SU-DHL-6 (cell line): ENCODE data around the gene MAML3.

Experiments
- H2AFZ ChIP-seq: fragments of 200-600 bp; sonication (generic); 2 replicates; pipeline ENCODE4 v1.6.1; 2014; ENCODE audit warnings: low read depth, mild to moderate bottlenecking, moderate library complexity, mixed read lengths, antibody characterized with exemption, low read length; ENCODE audit not compliant: severe bottlenecking
- H3F3A ChIP-seq: fragments of 200-600 bp; shearing (Covaris generic); 2 replicates; pipeline ENCODE4 v1.6.0; 2016; ENCODE audit warnings: antibody characterized with exemption, mild to moderate bottlenecking; ENCODE audit not compliant: insufficient read depth
- H3K27ac ChIP-seq: fragments of 200-600 bp; sonication (generic); 2 replicates; pipeline ENCODE4 v1.5.1; 2016; ENCODE audit warnings: low read depth, mild to moderate bottlenecking, low read length, moderate library complexity, mixed read lengths
- H3K27me3 ChIP-seq: fragments of 200-600 bp; sonication (generic), shearing (Covaris generic); 2 replicates; pipeline ENCODE4 v1.6.0; 2014; ENCODE audit warnings: mild to moderate bottlenecking, low read length
- H3K36me3 ChIP-seq: fragments of 200-600 bp; sonication (generic); 2 replicates; pipeline ENCODE4 v1.6.1; 2014; ENCODE audit warnings: mild to moderate bottlenecking, low read length, mixed read lengths
- H3K4me2 ChIP-seq: fragments of 300-600, 200-600 bp; shearing (Covaris generic), sonication (generic); 2 replicates; pipeline ENCODE4 v1.6.0; 2014; ENCODE audit warnings: low read length, low read depth, mild to moderate bottlenecking; ENCODE audit not compliant: poor library complexity, severe bottlenecking
- H3K4me3 ChIP-seq: fragments of 200-600 bp; sonication (generic); 2 replicates; pipeline ENCODE4 v1.5.1; 2014; ENCODE audit warnings: antibody characterized with exemption, low read length, mild to moderate bottlenecking, mixed read lengths; ENCODE audit not compliant: insufficient read depth, poor library complexity, severe bottlenecking
- H3K79me2 ChIP-seq: fragments of 200-600 bp; sonication (generic); 2 replicates; pipeline ENCODE4 v1.6.1; 2014; ENCODE audit warnings: mild to moderate bottlenecking, low read length, moderate library complexity; ENCODE audit not compliant: insufficient read depth
- H3K9ac ChIP-seq: fragments of 200-600 bp; sonication (generic); 2 replicates; pipeline ENCODE4 v1.7.0; 2014; ENCODE audit warnings: mild to moderate bottlenecking, low read length
- H3K9me2 ChIP-seq: fragments of 200-600 bp; sonication (generic); replicated peaks from 2 replicates; pipeline ENCODE4 v1.6.1; 2014; ENCODE audit warnings: low read length; ENCODE audit not compliant: insufficient read depth
- H3K9me3 ChIP-seq: fragments of 200-600 bp; sonication (generic); 2 replicates; pipeline ENCODE4 v1.6.1; 2014; ENCODE audit warnings: low read length, mixed read lengths; ENCODE audit not compliant: insufficient read depth
- H4K20me1 ChIP-seq: fragments of 200-600 bp; sonication (generic); 2 replicates; pipeline ENCODE4 v1.6.1; 2014; ENCODE audit warnings: low read depth, mild to moderate bottlenecking, antibody characterized with exemption, low read length, moderate library complexity, mixed read lengths
- EZH2phosphoT487 ChIP-seq: fragments of 200-600 bp; sonication (generic), shearing (Covaris generic); conservative IDR thresholded peaks from 2 replicates; pipeline ENCODE4 v1.6.1; 2018; ENCODE audit warnings: mild to moderate bottlenecking, antibody characterized with exemption, low read length, moderate library complexity, mixed read lengths
- TF ChIP-seq, protein P1 (sequence below): fragments of 200-600 bp; sonication (generic); IDR thresholded peaks from one replicate; pipeline ENCODE4 v1.5.1; 2017; ENCODE audit warnings: antibody characterized with exemption, mild to moderate bottlenecking, low read length, moderate library complexity; ENCODE audit not compliant: insufficient read depth, poor library complexity, severe bottlenecking

Gene MAML3

DNA sequence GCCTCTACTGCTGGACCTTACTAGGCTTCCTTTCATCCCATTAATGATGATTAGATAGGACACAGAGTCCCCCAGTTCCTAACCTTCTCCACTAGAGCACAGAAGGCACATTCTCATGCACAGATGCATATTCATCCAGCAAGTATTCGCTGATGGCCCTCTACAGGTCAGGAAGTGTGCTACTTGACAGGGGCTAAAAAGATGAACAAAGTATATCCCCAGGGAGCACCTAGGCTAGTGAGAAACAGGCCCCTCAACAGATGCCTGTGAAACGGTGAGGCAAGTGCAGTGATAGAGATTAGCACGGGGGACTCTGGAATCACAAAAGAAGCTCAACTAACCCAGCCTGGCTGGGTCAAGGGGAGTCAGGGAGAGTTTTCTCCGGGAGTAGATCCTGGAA is 392.5 kb downstream of the MAML3 start:
- H3K4me3 ChIP-seq = no peak overlapping the region
- H3K9me2 ChIP-seq = no peaks in the 10 kb centered on the region
- no peak overlapping the region for H3K27ac ChIP-seq
- no peaks in the 10 kb centered on the region for H3F3A ChIP-seq
- H3K9ac ChIP-seq = no peak overlapping the region
- H2AFZ ChIP-seq = no peak overlapping the region
- no peaks in the 10 kb centered on the region for H3K27me3 ChIP-seq
- H4K20me1 ChIP-seq = no peaks in the 10 kb centered on the region
- H3K4me2 ChIP-seq = no peak overlapping the region
- no peaks in the 10 kb centered on the region for H3K36me3 ChIP-seq
- TF ChIP-seq, protein P1, sequence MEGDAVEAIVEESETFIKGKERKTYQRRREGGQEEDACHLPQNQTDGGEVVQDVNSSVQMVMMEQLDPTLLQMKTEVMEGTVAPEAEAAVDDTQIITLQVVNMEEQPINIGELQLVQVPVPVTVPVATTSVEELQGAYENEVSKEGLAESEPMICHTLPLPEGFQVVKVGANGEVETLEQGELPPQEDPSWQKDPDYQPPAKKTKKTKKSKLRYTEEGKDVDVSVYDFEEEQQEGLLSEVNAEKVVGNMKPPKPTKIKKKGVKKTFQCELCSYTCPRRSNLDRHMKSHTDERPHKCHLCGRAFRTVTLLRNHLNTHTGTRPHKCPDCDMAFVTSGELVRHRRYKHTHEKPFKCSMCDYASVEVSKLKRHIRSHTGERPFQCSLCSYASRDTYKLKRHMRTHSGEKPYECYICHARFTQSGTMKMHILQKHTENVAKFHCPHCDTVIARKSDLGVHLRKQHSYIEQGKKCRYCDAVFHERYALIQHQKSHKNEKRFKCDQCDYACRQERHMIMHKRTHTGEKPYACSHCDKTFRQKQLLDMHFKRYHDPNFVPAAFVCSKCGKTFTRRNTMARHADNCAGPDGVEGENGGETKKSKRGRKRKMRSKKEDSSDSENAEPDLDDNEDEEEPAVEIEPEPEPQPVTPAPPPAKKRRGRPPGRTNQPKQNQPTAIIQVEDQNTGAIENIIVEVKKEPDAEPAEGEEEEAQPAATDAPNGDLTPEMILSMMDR = no peak
- TF ChIP-seq EZH2phosphoT487 = no peak
- no peaks in the 10 kb centered on the region for H3K9me3 ChIP-seq
- H3K79me2 ChIP-seq = no peaks in the 10 kb centered on the region

DNA sequence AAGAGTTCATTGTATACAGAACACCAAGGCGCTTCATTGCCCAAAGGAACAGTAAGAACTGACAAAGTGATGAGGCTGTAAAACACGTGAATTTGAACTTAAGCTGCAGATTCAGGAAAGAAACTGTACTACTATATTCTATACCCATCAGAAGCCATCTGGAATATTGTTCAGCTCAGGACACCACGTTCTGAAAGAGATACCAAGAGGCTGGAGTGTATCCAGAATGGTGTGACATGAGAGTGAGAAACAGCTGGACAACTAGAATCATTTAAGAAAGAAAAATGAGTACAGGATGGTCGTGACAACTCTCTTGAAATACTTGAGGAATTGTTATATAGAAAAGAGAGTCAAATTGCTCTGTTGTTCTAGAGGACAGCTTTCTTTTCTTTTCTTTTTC is 393.4 kb downstream of the MAML3 start:
- Histone ChIP-seq H3K79me2 (no peaks in the 10 kb centered on the region), H3F3A (no peaks in the 10 kb centered on the region), H3K36me3 (no peaks in the 10 kb centered on the region), H3K4me2 (no peak overlapping the region), H3K4me3 (no peak overlapping the region), H3K9me2 (no peaks in the 10 kb centered on the region), H4K20me1 (no peaks in the 10 kb centered on the region), H3K9ac (no peak overlapping the region), H2AFZ (no peak overlapping the region), H3K27me3 (no peaks in the 10 kb centered on the region), H3K9me3 (no peaks in the 10 kb centered on the region), H3K27ac (no peak overlapping the region)
- TF ChIP-seq EZH2phosphoT487 = no peak
- TF ChIP-seq, protein P1 = no peak

DNA sequence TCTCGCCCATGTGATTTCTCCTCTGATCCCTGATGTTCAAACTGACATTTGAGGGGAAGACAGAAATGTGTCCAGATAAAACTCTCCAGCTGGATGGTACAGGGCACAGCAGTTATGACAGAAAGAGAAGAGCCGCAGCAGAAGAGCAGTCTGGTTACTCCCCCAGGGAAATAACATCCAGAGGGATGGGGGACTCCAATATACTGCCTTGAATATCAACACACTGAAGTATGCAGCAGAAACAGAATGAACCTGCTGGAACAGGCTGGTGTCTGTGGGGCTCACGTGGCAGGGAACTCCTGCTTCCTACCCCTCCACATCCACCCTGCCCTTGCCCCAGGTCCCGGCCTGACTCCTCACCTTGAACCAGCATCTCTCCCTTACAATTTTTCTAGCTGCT is 394.9 kb downstream of the MAML3 start:
- Histone ChIP-seq H3F3A (no peaks in the 10 kb centered on the region), H2AFZ (no peak overlapping the region), H3K79me2 (no peaks in the 10 kb centered on the region), H3K27me3 (no peaks in the 10 kb centered on the region), H3K4me2 (no peak overlapping the region), H4K20me1 (no peaks in the 10 kb centered on the region), H3K4me3 (no peak overlapping the region), H3K36me3 (no peaks in the 10 kb centered on the region), H3K9me2 (no peaks in the 10 kb centered on the region), H3K9ac (no peak overlapping the region), H3K9me3 (no peaks in the 10 kb centered on the region), H3K27ac (no peak overlapping the region)
- TF ChIP-seq, protein P1 = no peak
- TF ChIP-seq EZH2phosphoT487 = no peak
